HG02973 (cell line): ENCODE results near the gene ALS2CL.
"Not testable (repeated sequence)": the region's sequence is repeated elsewhere in the genome, so short reads cannot be mapped to it uniquely, and the experiment has no call there.

Source experiments
- ATAC-seq: cut with Tn5 transposase; IDR thresholded peaks from one replicate; pipeline ENCODE4 v1.9.1; 2021; ENCODE audit warnings: moderate library complexity; ENCODE audit not compliant: unreplicated experiment

The ALS2CL gene

GRCh38 chr3:46693038-46693891 lies at the start of gene ALS2CL:
Gene ALS2CL (minus strand): TSS chr3:46693679. CDS start chr3:46689440, 4,239 bp downstream.
- ATAC-seq: no peak

GRCh38 chr3:46742992-46743585 lies 49.6 kb upstream of the ALS2CL start:
- ATAC-seq: no peak

- not testable (repeated sequence) for ATAC-seq
These were observed 46.1 kb upstream of the ALS2CL start for GRCh38 chr3:46739565-46739964.

GRCh38 chr3:46737329-46737731 lies 43.9 kb upstream of the ALS2CL start:
- no peak for ATAC-seq

GRCh38 chr3:46736006-46736872 lies 42.8 kb upstream of the ALS2CL start:
- no peak for ATAC-seq

- no peak for ATAC-seq
These were observed 41.3 kb upstream of the ALS2CL start for GRCh38 chr3:46734773-46735172.

GRCh38 chr3:46733026-46733800 lies 39.7 kb upstream of the ALS2CL start:
- ATAC-seq: no peak

GRCh38 chr3:46731795-46732194 lies 38.3 kb upstream of the ALS2CL start:
- ATAC-seq: no peak

GRCh38 chr3:46730819-46731218 lies 37.3 kb upstream of the ALS2CL start:
- no peak for ATAC-seq

- ATAC-seq: no peak
These were observed 35.6 kb upstream of the ALS2CL start for GRCh38 chr3:46729038-46729437.

GRCh38 chr3:46725621-46726314 lies 32.3 kb upstream of the ALS2CL start:
- ATAC-seq: no peak

- ATAC-seq: no peak
These were observed 30.9 kb upstream of the ALS2CL start for GRCh38 chr3:46724424-46724823.

- ATAC-seq: no peak
These were observed 29.0 kb upstream of the ALS2CL start for GRCh38 chr3:46722443-46722842.

GRCh38 chr3:46721009-46721408 lies 27.5 kb upstream of the ALS2CL start:
- no peak for ATAC-seq

- no peak for ATAC-seq
These were observed 26.3 kb upstream of the ALS2CL start for GRCh38 chr3:46719735-46720271.

- ATAC-seq: no peak
These were observed 25.6 kb upstream of the ALS2CL start for GRCh38 chr3:46719044-46719565.

GRCh38 chr3:46717447-46718231 lies 24.2 kb upstream of the ALS2CL start, which contains the start of gene PRSS50:
Gene PRSS50 (minus strand): TSS chr3:46717869. CDS start chr3:46717824, 45 bp downstream.
- no peak for ATAC-seq
